Astrocyte of the cerebellum (primary cell): Measurements from ENCODE around the gene AKAP14.
"Not testable (repeated sequence)": the region's sequence is repeated elsewhere in the genome, so short reads cannot be mapped to it uniquely, and the experiment has no call there.

Source experiments
- DNase-seq: peaks from one replicate; pipeline ENCODE4 v3.0.0-alpha.2; 2011; ENCODE audit warnings: low read depth
- H3K4me3 ChIP-seq: 2 replicates; pipeline ENCODE4 v1.5.1; 2011; ENCODE audit warnings: mild to moderate bottlenecking, low read depth, low read length, moderate library complexity
- CTCF ChIP-seq: IDR thresholded peaks from 2 replicates; pipeline ENCODE4 v1.5.1; 2012; ENCODE audit warnings: low read length, low read depth, moderate library complexity, mild to moderate bottlenecking; ENCODE audit errors: missing control alignments
- in situ Hi-C: cut with HindIII; loops from 2 replicates; pipeline ENCODE4 v1.10.0; 2017; ENCODE audit warnings: low sequenced_read_pairs

Gene AKAP14

GRCh38 chrX:119878740-119879139 is 17.0 kb upstream of the AKAP14 start:
- no peak for DNase-seq
- no peak overlapping the region for H3K4me3 ChIP-seq
- no peak for TF ChIP-seq CTCF
- in situ Hi-C loops, result no loop called here

GRCh38 chrX:119880076-119880475 is 15.6 kb upstream of the AKAP14 start:
- no peak for TF ChIP-seq CTCF
- in situ Hi-C loops, result no loop called here
- H3K4me3 ChIP-seq, result no peak overlapping the region
- no peak for DNase-seq

GRCh38 chrX:119880552-119881437 is 14.9 kb upstream of the AKAP14 start:
- in situ Hi-C loops, result no loop called here
- peak; percentile 18 for DNase-seq
- H3K4me3 ChIP-seq, result no peak overlapping the region
- peak; percentile 72 for TF ChIP-seq CTCF

GRCh38 chrX:119885554-119886428 is 9.9 kb upstream of the AKAP14 start:
- H3K4me3 ChIP-seq, result no peak overlapping the region
- in situ Hi-C loops, result no loop called here
- no peak for DNase-seq
- no peak for TF ChIP-seq CTCF

- DNase-seq, result no peak
- peak overlapping the region; percentile 34 for H3K4me3 ChIP-seq
- peak; percentile 62 for TF ChIP-seq CTCF
- in situ Hi-C loops, result no loop called here
Measured at GRCh38 chrX:119887721-119888425, 7.8 kb upstream of the AKAP14 start.

- H3K4me3 ChIP-seq, DNase-seq, in situ Hi-C loops: not testable (repeated sequence)
Measured at GRCh38 chrX:119890626-119891025, 5.1 kb upstream of the AKAP14 start.

- H3K4me3 ChIP-seq, DNase-seq, in situ Hi-C loops: not testable (repeated sequence)
Measured at GRCh38 chrX:119891961-119892692, 3.6 kb upstream of the AKAP14 start.
